SU-DHL-6 (cell line): ENCODE data around the gene ARHGEF16.

Experiments
- EZH2phosphoT487 ChIP-seq: fragments of 200-600 bp; sonication (generic), shearing (Covaris generic); conservative IDR thresholded peaks from 2 replicates; pipeline ENCODE4 v1.6.1; 2018; ENCODE audit warnings: mild to moderate bottlenecking, antibody characterized with exemption, low read length, moderate library complexity, mixed read lengths
- TF ChIP-seq, protein P1 (sequence below): fragments of 200-600 bp; sonication (generic); IDR thresholded peaks from one replicate; pipeline ENCODE4 v1.5.1; 2017; ENCODE audit warnings: antibody characterized with exemption, mild to moderate bottlenecking, low read length, moderate library complexity; ENCODE audit not compliant: insufficient read depth, poor library complexity, severe bottlenecking

- TF ChIP-seq, protein P1, sequence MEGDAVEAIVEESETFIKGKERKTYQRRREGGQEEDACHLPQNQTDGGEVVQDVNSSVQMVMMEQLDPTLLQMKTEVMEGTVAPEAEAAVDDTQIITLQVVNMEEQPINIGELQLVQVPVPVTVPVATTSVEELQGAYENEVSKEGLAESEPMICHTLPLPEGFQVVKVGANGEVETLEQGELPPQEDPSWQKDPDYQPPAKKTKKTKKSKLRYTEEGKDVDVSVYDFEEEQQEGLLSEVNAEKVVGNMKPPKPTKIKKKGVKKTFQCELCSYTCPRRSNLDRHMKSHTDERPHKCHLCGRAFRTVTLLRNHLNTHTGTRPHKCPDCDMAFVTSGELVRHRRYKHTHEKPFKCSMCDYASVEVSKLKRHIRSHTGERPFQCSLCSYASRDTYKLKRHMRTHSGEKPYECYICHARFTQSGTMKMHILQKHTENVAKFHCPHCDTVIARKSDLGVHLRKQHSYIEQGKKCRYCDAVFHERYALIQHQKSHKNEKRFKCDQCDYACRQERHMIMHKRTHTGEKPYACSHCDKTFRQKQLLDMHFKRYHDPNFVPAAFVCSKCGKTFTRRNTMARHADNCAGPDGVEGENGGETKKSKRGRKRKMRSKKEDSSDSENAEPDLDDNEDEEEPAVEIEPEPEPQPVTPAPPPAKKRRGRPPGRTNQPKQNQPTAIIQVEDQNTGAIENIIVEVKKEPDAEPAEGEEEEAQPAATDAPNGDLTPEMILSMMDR: no peak
- no peak for TF ChIP-seq EZH2phosphoT487
These were observed 55.3 kb downstream of the ARHGEF16 start for GRCh38 chr1:3509721-3510120.
